IPS-15b (cell line): ENCODE results near the gene NDOR1.

Source experiments
- H3K27me3 ChIP-seq: one replicate; pipeline ENCODE4 v1.6.1; 2013; ENCODE audit warnings: low read length; ENCODE audit not compliant: control insufficient read depth, insufficient read depth
- H3K36me3 ChIP-seq: one replicate; pipeline ENCODE4 v1.6.1; 2013; ENCODE audit warnings: low read length; ENCODE audit not compliant: control insufficient read depth, insufficient read depth
- H3K4me1 ChIP-seq: one replicate; pipeline ENCODE4 v1.6.1; 2013; ENCODE audit warnings: mild to moderate bottlenecking, low read length; ENCODE audit not compliant: control insufficient read depth, insufficient read depth
- H3K4me3 ChIP-seq: one replicate; pipeline ENCODE4 v1.5.1; 2013; ENCODE audit warnings: low read depth, low read length
- H3K9ac ChIP-seq: one replicate; pipeline ENCODE4 v1.6.1; 2013; ENCODE audit warnings: low read depth, mild to moderate bottlenecking, low read length
- H3K9me3 ChIP-seq: one replicate; pipeline ENCODE4 v1.6.1; 2013; ENCODE audit warnings: mild to moderate bottlenecking, low read length; ENCODE audit not compliant: control insufficient read depth, insufficient read depth

Gene NDOR1

GRCh38 chr9:137228968-137229896 lies 23.7 kb downstream of the NDOR1 start:
- no peak overlapping the region for H3K9ac ChIP-seq
- H3K9me3 ChIP-seq = no peaks in the 10 kb centered on the region
- H3K4me1 ChIP-seq = no peaks in the 10 kb centered on the region
- no peak overlapping the region for H3K4me3 ChIP-seq
- no peaks in the 10 kb centered on the region for H3K27me3 ChIP-seq
- H3K36me3 ChIP-seq = no peaks in the 10 kb centered on the region

- H3K36me3 ChIP-seq = no peaks in the 10 kb centered on the region
- H3K9ac ChIP-seq = no peak overlapping the region
- no peaks in the 10 kb centered on the region for H3K27me3 ChIP-seq
- H3K9me3 ChIP-seq = no peaks in the 10 kb centered on the region
- H3K4me3 ChIP-seq = no peak overlapping the region
- no peaks in the 10 kb centered on the region for H3K4me1 ChIP-seq
Measured at GRCh38 chr9:137229903-137230704, 24.6 kb downstream of the NDOR1 start.

GRCh38 chr9:137230705-137231371 lies 25.3 kb downstream of the NDOR1 start, which contains the start of gene SLC34A3:
Gene SLC34A3, plus strand, starts transcription at chr9:137230901. Its CDS starts 802 bp downstream, at chr9:137231703.
- Histone ChIP-seq H3K4me1 (no peaks in the 10 kb centered on the region), H3K4me3 (no peak within 1 kb of the TSS), H3K9me3 (no peaks in the 10 kb centered on the region), H3K27me3 (no peaks in the 10 kb centered on the region), H3K9ac (no peak within 1 kb of the TSS), H3K36me3 (no peaks in the 10 kb centered on the region)

- no peaks in the 10 kb centered on the region for H3K4me1 ChIP-seq
- H3K4me3 ChIP-seq = no peak overlapping the region
- H3K27me3 ChIP-seq = no peaks in the 10 kb centered on the region
- H3K36me3 ChIP-seq = no peaks in the 10 kb centered on the region
- no peaks in the 10 kb centered on the region for H3K9me3 ChIP-seq
- no peak overlapping the region for H3K9ac ChIP-seq
Measured at GRCh38 chr9:137231372-137232039, 26.0 kb downstream of the NDOR1 start.

- Histone ChIP-seq H3K9ac (no peak overlapping the region), H3K36me3 (no peaks in the 10 kb centered on the region), H3K9me3 (no peaks in the 10 kb centered on the region), H3K4me1 (no peaks in the 10 kb centered on the region), H3K27me3 (no peaks in the 10 kb centered on the region), H3K4me3 (no peak overlapping the region)
Measured at GRCh38 chr9:137232101-137232500, 26.6 kb downstream of the NDOR1 start.

- H3K9ac ChIP-seq = no peak overlapping the region
- no peaks in the 10 kb centered on the region for H3K9me3 ChIP-seq
- no peak overlapping the region for H3K4me3 ChIP-seq
- no peaks in the 10 kb centered on the region for H3K27me3 ChIP-seq
- H3K36me3 ChIP-seq = no peaks in the 10 kb centered on the region
- no peaks in the 10 kb centered on the region for H3K4me1 ChIP-seq
Measured at GRCh38 chr9:137232510-137232909, 27.0 kb downstream of the NDOR1 start.

- H3K27me3 ChIP-seq = no peaks in the 10 kb centered on the region
- H3K4me3 ChIP-seq = no peak overlapping the region
- H3K9ac ChIP-seq = no peak overlapping the region
- H3K9me3 ChIP-seq = no peaks in the 10 kb centered on the region
- no peaks in the 10 kb centered on the region for H3K36me3 ChIP-seq
- no peaks in the 10 kb centered on the region for H3K4me1 ChIP-seq
Measured at GRCh38 chr9:137233143-137233980, 27.9 kb downstream of the NDOR1 start.

GRCh38 chr9:137234055-137234697 lies 28.7 kb downstream of the NDOR1 start:
- H3K36me3 ChIP-seq = no peaks in the 10 kb centered on the region
- no peaks in the 10 kb centered on the region for H3K27me3 ChIP-seq
- H3K4me3 ChIP-seq = no peak overlapping the region
- H3K9me3 ChIP-seq = no peaks in the 10 kb centered on the region
- no peaks in the 10 kb centered on the region for H3K4me1 ChIP-seq
- no peak overlapping the region for H3K9ac ChIP-seq

- no peak overlapping the region for H3K4me3 ChIP-seq
- no peaks in the 10 kb centered on the region for H3K4me1 ChIP-seq
- H3K9me3 ChIP-seq = no peaks in the 10 kb centered on the region
- no peaks in the 10 kb centered on the region for H3K27me3 ChIP-seq
- H3K36me3 ChIP-seq = no peaks in the 10 kb centered on the region
- no peak overlapping the region for H3K9ac ChIP-seq
Measured at GRCh38 chr9:137234758-137235423, 29.4 kb downstream of the NDOR1 start.
